Neural crest cell (in vitro differentiated cells): ENCODE data around the gene PPP1R12A. TPM values are rescaled to one million over a fixed set of nuclear protein-coding genes. Genes with fewer than 3 reads are reported as not detected.

ENCODE experiments used
- DNase-seq: peaks from one replicate; pipeline ENCODE4 v3.0.0; 2021; ENCODE audit warnings: low read depth, mixed read lengths, low spot score
- H3K27ac Mint-ChIP-seq: one replicate; pipeline ENCODE4 v1.8.0; 2021; ENCODE audit warnings: mild to moderate bottlenecking, mixed read lengths; ENCODE audit not compliant: unreplicated experiment
- H3K27me3 Mint-ChIP-seq: 2 replicates; pipeline ENCODE4 v1.8.0; 2021; ENCODE audit warnings: low read depth, mild to moderate bottlenecking, mixed read lengths
- H3K36me3 Mint-ChIP-seq: 2 replicates; pipeline ENCODE4 v1.8.0; 2021; ENCODE audit warnings: low read depth, mild to moderate bottlenecking, mixed read lengths
- H3K4me1 Mint-ChIP-seq: 2 replicates; pipeline ENCODE4 v1.8.0; 2021; ENCODE audit warnings: mixed read lengths
- H3K4me3 Mint-ChIP-seq: one replicate; pipeline ENCODE4 v1.8.0; 2021; ENCODE audit warnings: mild to moderate bottlenecking, mixed read lengths
- H3K9me3 Mint-ChIP-seq: 2 replicates; pipeline ENCODE4 v1.8.0; 2021; ENCODE audit warnings: mixed read lengths
- total RNA-seq: library from RNA; stranded (reverse); gene quantifications from 2 replicates; pipeline ENCODE4 v1.2.1, GENCODE V29; 2021
- TF ChIP-seq, protein P1 (sequence below): fragments of 200-600 bp; sonication (generic); conservative IDR thresholded peaks from 2 replicates; pipeline ENCODE4 v1.5.0; 2021; ENCODE audit warnings: antibody characterized with exemption, mild to moderate bottlenecking

PPP1R12A gene
- total RNA-seq, 1 donor from 2014 or later, result 65.7 TPM

DNA sequence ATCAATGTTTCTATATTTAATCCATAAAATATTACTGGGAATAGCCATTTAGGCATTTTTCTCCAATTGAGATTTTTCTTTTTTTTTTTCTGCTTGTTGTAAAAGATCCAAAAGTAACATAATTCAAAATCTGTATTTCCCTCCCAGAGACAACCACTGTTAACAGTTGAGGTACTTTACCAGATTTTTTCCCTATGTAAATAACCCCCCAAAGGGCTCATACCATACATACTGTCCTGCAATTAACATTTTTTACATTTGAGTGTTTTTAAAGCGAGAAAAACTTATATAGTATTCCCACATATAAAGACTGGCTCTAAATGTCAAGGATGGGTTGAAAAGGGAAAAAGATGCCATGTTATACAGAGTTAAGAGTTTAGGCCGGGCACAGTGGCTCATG, 18.1 kb downstream of the PPP1R12A start:
- Mint-ChIP-seq H3K27me3 (no peaks in the 10 kb centered on the region), H3K36me3 (peaks cover 3% of the 10 kb centered on the region), H3K4me3 (no peak overlapping the region), H3K4me1 (peaks cover 21% of the 10 kb centered on the region), H3K9me3 (no peaks in the 10 kb centered on the region), H3K27ac (no peak overlapping the region)
- DNase-seq, result no peak
- TF ChIP-seq, protein P1, sequence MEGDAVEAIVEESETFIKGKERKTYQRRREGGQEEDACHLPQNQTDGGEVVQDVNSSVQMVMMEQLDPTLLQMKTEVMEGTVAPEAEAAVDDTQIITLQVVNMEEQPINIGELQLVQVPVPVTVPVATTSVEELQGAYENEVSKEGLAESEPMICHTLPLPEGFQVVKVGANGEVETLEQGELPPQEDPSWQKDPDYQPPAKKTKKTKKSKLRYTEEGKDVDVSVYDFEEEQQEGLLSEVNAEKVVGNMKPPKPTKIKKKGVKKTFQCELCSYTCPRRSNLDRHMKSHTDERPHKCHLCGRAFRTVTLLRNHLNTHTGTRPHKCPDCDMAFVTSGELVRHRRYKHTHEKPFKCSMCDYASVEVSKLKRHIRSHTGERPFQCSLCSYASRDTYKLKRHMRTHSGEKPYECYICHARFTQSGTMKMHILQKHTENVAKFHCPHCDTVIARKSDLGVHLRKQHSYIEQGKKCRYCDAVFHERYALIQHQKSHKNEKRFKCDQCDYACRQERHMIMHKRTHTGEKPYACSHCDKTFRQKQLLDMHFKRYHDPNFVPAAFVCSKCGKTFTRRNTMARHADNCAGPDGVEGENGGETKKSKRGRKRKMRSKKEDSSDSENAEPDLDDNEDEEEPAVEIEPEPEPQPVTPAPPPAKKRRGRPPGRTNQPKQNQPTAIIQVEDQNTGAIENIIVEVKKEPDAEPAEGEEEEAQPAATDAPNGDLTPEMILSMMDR, result no peak

DNA sequence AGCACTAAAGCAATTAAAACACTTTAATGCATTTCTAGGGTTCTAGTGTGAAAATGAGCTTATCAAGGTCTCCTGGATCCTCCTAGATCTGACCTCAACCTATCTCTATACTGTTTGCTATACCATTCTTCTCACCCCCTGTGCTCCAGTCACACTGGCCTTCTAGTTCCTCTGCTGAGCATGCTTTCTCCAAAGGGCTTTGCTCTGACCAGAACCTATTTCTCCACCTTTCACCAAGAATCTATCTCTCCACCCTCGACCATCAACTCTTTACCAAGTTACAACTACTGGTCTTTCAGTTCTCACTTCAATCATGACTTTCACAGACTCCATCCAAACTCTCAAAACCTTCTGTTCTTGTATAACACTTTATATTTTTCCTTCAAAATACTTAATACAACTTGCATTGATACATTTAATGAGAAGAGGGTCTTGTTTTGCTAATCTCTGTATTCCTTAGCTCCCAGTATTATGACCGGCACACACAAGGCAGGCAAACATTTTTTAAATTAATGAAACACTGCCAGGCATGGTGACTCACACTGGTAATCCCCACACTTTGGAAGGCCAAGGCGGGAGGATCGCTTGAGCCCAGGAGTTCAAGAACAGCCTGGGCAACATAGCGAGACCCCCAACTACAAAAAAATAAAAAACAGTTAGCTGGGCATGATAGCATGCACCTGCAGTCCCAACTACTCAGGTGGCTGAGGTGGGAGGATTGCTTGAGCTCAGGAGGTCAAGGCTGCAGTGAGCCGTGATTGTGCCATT, 22.8 kb downstream of the PPP1R12A start:
- H3K4me3 Mint-ChIP-seq, result no peak overlapping the region
- TF ChIP-seq, protein P1, result no peak
- peaks cover 20% of the 10 kb centered on the region for H3K4me1 Mint-ChIP-seq
- H3K27ac Mint-ChIP-seq, result no peak overlapping the region
- no peaks in the 10 kb centered on the region for H3K9me3 Mint-ChIP-seq
- H3K27me3 Mint-ChIP-seq, result no peaks in the 10 kb centered on the region
- DNase-seq, result no peak
- peaks cover 3% of the 10 kb centered on the region for H3K36me3 Mint-ChIP-seq

DNA sequence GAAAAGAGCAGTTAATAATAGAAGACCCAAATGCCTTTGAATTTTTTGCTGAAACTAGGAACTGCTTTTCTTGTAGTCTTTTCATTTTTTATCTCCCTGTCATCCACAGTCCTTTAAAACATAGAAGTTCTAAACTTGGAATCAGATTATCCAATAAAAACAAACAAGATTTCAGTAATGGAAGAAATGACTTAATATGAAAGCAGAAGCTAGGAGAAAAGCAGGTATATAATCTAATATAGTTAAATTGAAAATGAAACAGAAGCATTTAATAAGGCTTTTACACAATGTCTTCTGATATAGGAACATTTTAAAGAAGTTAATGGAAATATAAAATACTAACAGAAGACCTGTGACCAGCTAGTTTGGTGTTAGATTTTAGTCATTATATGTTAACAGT, 26.5 kb downstream of the PPP1R12A start:
- no peak overlapping the region for H3K27ac Mint-ChIP-seq
- H3K36me3 Mint-ChIP-seq, result peaks cover 3% of the 10 kb centered on the region
- no peak for DNase-seq
- peaks cover 19% of the 10 kb centered on the region for H3K4me1 Mint-ChIP-seq
- TF ChIP-seq, protein P1, result no peak
- no peaks in the 10 kb centered on the region for H3K27me3 Mint-ChIP-seq
- no peaks in the 10 kb centered on the region for H3K9me3 Mint-ChIP-seq
- no peak overlapping the region for H3K4me3 Mint-ChIP-seq

DNA sequence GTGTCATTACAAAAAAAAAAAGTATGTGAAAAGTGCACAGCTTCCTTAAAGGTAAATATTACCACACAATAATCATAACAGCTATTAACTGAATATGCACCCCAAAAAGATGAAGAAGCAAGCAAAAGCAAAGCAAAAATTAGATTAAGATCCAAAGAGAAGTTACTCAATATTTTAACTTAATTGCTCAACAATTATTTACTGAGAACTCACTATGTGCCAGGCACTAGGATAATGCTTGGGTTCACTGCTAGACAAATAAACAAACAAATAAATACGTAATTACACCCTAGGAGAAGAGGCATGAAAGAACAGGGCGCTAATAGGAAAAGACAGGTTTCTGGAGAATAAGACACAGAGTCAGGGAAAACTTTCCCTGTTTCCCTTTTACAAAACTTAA, 33.4 kb downstream of the PPP1R12A start:
- Mint-ChIP-seq H3K4me1 (peaks cover 18% of the 10 kb centered on the region), H3K9me3 (peaks cover 4% of the 10 kb centered on the region), H3K27me3 (no peaks in the 10 kb centered on the region), H3K36me3 (peaks cover 6% of the 10 kb centered on the region), H3K27ac (no peak overlapping the region), H3K4me3 (no peak overlapping the region)
- TF ChIP-seq, protein P1, result no peak
- DNase-seq, result no peak

DNA sequence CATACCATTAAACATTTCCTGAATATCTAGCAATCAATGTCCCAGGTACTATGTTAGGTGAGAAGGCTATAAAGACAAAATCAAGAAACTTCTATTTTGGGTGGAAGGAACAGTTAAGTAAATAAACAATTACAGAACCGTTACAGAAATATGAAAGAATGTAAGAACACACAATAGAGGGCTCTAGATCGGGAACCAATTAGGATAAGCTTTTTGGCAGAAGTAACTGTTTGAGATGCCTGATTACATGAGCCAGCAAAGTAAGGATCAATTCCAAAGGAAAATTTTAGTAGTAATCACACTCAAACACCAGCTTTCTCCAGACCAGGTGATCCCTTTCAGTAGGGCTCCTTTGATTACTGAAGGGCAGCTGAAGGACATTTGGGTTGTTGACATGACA, 33.9 kb downstream of the PPP1R12A start:
- peaks cover 4% of the 10 kb centered on the region for H3K9me3 Mint-ChIP-seq
- no peak for DNase-seq
- H3K27me3 Mint-ChIP-seq, result no peaks in the 10 kb centered on the region
- no peak overlapping the region for H3K27ac Mint-ChIP-seq
- TF ChIP-seq, protein P1, result no peak
- H3K36me3 Mint-ChIP-seq, result peaks cover 6% of the 10 kb centered on the region
- H3K4me3 Mint-ChIP-seq, result no peak overlapping the region
- H3K4me1 Mint-ChIP-seq, result peaks cover 18% of the 10 kb centered on the region
